KOPT-K1 (cell line): Measurements from ENCODE around the gene CCDC85C.

Experiments used
- H3K27ac ChIP-seq: fragments of 200-600 bp; sonication (generic); 2 replicates; pipeline ENCODE4 v1.5.1; 2016; ENCODE audit warnings: antibody characterized with exemption, mild to moderate bottlenecking, low read depth, low read length; ENCODE audit not compliant: poor library complexity, severe bottlenecking
- H3K36me3 ChIP-seq: fragments of 200-600 bp; sonication (generic); 2 replicates; pipeline ENCODE4 v1.5.1; 2017; ENCODE audit warnings: antibody characterized with exemption, mild to moderate bottlenecking, low read length, moderate library complexity; ENCODE audit not compliant: insufficient read depth
- H3K9me3 ChIP-seq: fragments of 200-600 bp; sonication (generic); 2 replicates; pipeline ENCODE4 v1.5.1; 2017; ENCODE audit warnings: antibody characterized with exemption, low read length, mild to moderate bottlenecking; ENCODE audit not compliant: insufficient read depth, poor library complexity, severe bottlenecking

Gene CCDC85C

DNA sequence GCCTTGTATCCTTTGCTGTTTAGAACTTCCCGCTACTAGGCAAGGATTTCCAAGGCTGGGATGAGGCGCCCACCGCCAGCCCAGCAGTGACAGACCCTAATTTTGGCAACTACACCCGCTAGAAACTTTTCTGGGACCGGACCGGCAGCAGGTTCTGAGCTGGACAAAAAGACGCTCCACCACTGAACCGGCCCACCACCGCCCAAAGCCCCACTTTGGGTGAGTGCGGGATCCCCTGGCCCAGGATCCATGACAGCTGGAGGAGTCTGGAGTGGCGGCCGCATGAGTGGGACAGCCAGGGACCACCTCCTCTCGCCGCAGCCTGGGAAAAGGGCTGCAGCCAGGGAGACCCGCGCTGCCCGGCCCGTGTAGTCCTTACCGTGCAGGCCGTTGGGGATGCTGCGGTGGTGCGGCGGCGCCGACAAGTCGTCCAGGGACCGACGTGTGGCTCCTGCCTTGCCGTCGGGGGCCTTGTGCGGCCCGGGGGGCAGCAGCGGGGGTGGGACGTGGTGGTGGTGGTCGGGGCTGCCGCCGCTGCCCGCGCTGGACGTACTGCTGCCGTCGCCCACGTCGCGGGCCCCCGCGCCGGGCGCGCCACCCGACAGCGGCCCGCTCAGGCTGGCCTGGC, 1.1 kb downstream of the CCDC85C start:
- Histone ChIP-seq H3K27ac (peak overlapping the region; percentile 31), H3K9me3 (no peaks in the 10 kb centered on the region), H3K36me3 (no peaks in the 10 kb centered on the region; the same call in 1 of the 2 replicates)

DNA sequence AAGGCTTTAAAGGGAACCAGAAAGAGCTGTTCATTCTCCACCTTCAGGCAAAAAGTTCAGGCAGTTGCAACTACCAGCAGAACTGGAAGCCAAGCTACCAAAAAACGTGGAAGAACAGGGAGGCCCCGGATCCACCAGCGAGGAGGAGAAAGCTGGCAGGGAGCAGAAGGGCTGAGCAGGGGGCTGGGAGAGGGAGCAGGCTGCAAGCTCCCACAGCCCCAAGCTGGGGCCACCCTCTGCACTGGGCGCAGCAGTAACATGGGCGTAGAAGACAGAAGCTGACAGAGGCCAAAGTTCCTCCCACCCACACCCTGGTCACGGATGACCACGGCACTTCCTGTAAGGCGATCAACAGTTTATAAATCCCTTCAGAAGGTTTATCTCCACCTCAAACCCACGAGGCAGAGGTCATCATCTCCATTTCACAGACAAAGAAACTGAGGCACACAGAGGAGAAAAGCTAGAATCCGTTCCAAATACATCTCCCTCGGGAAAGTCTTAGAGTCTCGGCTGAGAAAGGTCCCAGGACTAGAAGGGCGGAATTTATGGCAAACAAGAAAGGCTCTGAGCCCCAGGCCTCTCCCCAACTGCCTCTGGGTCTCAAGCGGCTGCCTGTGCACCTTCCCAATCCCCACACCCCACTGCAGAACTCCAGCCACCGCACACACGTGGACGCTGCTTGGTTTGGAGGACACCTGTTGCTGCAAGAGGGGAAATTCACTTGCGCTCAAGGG, 1.8 kb downstream of the CCDC85C start:
- H3K27ac ChIP-seq, result peak overlapping the region; percentile 31
- no peaks in the 10 kb centered on the region for H3K9me3 ChIP-seq
- no peaks in the 10 kb centered on the region; the same call in 1 of the 2 replicates for H3K36me3 ChIP-seq

DNA sequence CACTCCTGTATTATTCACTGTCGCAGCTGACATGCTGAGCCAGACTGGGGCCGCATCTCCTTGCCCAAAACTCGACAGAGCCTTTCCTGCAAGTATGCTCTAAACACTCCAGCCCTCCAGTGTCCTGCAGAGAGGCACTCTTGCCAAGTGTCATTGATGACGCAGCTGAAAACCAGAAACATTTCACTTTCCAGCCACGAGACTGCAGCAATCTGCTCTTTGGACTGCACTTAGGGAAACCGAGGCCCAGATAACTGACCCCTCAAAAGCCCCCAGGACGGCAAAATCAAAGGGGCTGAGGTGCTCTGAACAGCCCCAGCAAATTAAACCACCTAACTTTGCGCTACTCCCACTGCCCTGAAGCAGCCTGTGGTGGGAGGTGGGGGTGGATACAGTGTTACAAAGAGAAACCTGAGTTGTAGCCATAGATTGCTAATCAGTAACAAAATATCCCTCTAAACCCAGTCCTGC, 2.6 kb downstream of the CCDC85C start:
- Histone ChIP-seq H3K27ac (no peak overlapping the region), H3K9me3 (no peaks in the 10 kb centered on the region), H3K36me3 (no peaks in the 10 kb centered on the region; the same call in 1 of the 2 replicates)

DNA sequence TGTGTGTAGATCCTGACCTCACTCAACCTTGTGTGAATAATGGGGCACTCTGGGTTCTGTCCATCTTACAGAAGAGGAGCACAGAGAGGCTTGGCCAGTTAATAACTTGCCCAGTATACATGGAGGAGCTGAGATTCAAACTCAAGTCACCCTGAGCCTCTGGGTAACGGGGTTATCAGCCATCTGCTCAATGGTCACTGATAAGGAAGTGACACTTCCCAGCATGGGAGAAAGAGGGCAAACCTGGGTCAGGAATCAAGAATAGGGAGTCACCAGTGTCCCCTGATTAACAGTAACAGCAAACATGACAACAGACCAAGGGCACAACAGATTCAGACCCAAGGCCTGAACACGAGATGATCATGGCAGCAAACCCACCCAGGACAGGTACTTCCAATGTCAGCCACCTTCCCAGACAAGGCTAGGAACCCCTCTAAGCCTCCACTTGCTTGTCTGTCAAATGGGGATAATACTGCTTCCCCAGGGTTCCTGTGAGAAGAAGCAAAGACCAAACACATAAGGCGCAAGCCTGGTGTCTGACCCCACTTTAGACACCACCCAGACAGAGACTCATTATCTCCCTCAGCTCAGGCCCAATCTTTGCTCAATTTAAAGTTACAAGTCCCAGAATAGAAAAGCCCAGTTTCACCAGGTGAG, 3.6 kb downstream of the CCDC85C start:
- no peak overlapping the region for H3K27ac ChIP-seq
- no peaks in the 10 kb centered on the region; the same call in 1 of the 2 replicates for H3K36me3 ChIP-seq
- H3K9me3 ChIP-seq, result no peaks in the 10 kb centered on the region

DNA sequence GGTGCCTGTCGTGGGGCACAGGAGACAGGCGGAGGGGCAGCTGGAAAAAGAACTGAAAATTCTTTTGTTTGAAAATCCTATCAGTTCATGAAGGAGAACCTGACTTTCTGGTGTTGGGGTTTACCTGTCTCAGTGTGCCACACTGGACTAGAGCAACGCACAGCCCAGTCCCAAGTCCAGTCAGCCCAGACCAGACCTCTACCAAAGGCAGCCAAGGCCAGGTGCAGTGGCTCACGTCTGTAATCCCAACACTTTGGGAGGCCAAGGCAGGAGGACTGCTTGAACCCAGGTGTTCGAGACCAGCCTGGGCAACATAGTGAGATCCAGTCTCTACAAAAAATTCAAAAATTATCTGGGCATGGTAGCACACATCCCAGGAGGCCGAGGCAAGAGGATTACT, 4.6 kb downstream of the CCDC85C start:
- Histone ChIP-seq H3K27ac (no peak overlapping the region), H3K36me3 (no peaks in the 10 kb centered on the region; the same call in 1 of the 2 replicates)

GRCh38 chr14:99598774-99599173, 5.2 kb downstream of the CCDC85C start:
- no peaks in the 10 kb centered on the region; the same call in 1 of the 2 replicates for H3K36me3 ChIP-seq
- H3K9me3 ChIP-seq, result no peaks in the 10 kb centered on the region
- no peak overlapping the region for H3K27ac ChIP-seq

More for the DNA sequence above, 4.6 kb downstream of the CCDC85C start:
- H3K9me3 ChIP-seq, result no peaks in the 10 kb centered on the region

DNA sequence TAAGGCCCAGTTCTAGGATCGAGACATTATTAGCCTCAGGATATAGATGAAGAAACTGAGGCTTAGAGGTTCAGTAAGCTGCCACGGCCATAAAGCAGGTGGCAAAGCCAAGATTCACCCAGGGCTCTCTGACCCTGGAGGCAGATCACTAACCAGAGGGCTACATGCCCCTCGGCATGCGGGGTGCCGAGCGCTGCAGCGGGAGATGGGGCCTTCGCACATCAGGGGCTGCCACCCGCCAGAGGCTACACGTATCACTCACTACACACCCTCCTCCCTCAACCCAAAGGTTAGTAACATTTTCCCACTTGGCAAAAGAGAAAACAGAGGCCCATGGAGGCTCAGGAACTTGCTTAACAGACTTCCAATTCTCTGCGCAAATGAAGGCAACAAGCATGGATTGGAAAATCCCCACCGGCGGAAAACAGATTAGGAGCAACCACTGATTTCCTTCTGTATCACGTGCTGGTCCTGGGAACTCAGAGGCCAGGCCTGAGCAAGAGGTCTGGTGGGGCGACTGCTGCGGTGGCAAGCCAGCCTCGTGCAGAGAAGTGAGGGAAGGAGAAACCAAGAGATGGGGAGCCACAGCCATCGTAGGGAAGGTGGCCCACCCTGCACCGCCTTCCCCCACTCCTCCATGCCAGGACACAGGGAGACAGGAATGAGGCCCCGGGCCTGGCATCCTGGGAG, 6.0 kb downstream of the CCDC85C start:
- Histone ChIP-seq H3K36me3 (no peaks in the 10 kb centered on the region; the same call in 1 of the 2 replicates), H3K27ac (no peak overlapping the region), H3K9me3 (no peaks in the 10 kb centered on the region)

DNA sequence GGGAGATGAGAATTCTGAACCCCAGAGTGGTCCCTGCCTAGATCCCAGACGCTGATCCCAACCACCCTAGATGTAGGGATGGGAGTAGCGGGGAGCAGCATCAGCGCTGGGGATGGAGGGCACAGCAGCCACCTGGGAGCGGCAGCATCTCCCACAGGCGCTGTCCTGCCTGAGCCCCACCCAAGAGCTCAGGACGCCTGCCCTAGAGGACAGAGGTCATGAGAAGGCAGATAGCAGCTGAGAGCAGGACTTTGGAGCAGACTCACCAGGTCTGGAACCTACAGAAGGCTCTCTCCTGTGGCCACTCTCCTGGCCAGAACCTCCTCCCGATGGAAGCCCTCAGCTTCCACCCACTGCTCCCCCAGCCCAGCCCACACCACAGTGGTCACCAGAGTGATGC, 7.2 kb downstream of the CCDC85C start:
- H3K36me3 ChIP-seq, result no peaks in the 10 kb centered on the region; the same call in 1 of the 2 replicates
- peak overlapping the region; percentile 24 for H3K27ac ChIP-seq
- no peaks in the 10 kb centered on the region for H3K9me3 ChIP-seq

DNA sequence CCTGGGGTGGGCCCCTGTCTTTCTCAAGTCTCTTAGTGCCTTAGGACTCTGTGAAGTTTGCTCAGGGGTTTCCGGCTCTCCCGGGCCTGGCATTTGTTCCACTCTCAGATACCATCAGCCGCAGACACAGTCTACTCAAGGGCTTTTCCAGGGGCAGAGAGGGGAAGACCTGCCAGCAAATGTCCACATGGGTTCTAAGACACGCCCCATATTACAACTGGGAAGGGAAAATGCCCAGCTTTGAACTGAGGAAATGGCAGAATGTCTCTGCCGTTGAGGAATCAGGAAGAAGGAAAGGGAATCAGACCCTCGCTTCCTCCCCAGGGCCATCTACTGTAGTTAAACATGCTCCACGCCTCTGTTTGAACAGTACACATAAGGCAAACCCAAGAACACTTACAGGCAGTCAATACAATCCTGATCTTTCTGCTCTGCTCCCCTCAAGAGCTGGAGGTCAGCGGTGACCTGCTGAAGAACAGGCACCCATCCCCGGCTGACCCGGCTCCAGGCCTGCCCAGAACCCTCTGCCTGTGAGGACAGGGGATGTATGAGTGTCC, 7.9 kb downstream of the CCDC85C start:
- H3K9me3 ChIP-seq, result no peaks in the 10 kb centered on the region
- no peaks in the 10 kb centered on the region; the same call in 1 of the 2 replicates for H3K36me3 ChIP-seq
- H3K27ac ChIP-seq, result peak overlapping the region; percentile 24

DNA sequence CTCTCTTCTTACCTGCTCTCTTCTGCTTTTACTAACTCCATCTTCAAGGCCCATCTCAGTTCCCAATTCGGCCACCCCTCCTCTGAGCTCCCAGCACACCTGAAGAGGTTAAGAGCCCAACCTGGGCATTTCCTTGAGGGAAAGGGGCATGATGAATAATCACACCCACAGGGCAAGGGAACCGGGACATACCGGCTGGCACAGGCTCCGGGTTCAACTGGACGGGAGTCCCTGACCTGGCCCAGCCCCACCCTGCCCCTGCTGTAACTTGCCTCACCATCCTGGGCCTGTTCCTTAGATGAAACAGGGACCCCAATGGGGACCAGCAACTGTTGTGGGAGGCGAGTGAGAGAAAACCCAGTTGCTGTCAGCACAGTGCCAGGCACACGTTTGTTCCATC, 8.5 kb downstream of the CCDC85C start:
- Histone ChIP-seq H3K36me3 (no peaks in the 10 kb centered on the region; the same call in 1 of the 2 replicates), H3K27ac (peak overlapping the region; percentile 52), H3K9me3 (no peaks in the 10 kb centered on the region)

DNA sequence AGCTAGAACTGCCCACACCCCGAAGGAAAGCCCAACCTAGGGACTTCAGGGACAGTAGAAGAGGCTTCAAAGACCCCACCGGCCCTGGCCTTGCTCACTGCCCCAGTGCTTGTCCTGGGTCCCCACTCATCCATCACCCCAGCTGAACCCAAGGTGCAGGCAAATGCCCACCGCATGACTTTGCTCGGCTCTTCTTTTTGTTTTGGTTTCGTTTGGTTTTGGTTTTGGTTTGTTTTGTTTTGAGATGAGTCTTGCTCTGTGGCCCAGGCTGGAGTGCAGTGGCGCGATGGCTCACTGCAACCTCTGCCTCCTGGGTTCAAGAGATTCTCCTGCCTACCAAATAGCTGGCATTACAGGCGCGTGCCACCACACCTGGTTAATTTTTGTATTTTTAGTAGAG, 9.0 kb downstream of the CCDC85C start:
- no peaks in the 10 kb centered on the region for H3K36me3 ChIP-seq
- peak overlapping the region; percentile 52 for H3K27ac ChIP-seq
- no peaks in the 10 kb centered on the region for H3K9me3 ChIP-seq

GRCh38 chr14:99593971-99594841, 9.8 kb downstream of the CCDC85C start:
- H3K9me3 ChIP-seq, result no peaks in the 10 kb centered on the region
- H3K36me3 ChIP-seq, result no peaks in the 10 kb centered on the region
- peak overlapping the region; percentile 52 for H3K27ac ChIP-seq

GRCh38 chr14:99592933-99593753, 10.9 kb downstream of the CCDC85C start:
- Histone ChIP-seq H3K9me3 (no peaks in the 10 kb centered on the region), H3K36me3 (no peaks in the 10 kb centered on the region), H3K27ac (no peak overlapping the region)
